ENCODE data around the gene HLA-DOB.
A peak's percentile ranks its signal among the peaks of the same experiment; 100 is the strongest.

The HLA-DOB gene

DNA sequence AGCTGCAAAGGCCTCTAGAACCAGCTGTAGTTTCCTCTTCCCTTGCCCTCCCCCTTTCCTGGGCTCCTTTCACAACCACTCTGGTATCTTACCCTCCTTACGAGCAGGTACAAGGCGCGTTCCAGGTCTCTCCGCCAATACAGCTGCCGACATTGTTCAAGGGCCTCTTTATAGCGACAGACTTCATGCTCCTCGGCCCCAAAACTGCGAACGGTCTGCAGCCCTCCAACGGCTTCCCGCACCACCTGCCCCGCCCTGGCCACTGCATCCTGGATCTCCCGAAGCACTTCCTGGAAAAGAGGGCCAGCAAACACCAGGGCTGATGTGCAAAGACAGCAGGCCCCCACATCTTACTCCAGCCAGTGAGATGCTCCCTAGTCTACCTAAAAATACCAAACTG is 15.7 kb upstream of the HLA-DOB start:
- DNase-seq (ENCODE audit: low spot score) = no peak
- ChIA-PET CTCF (no interaction called here), POLR2A (ENCODE audit: low non-redundant PET) (no interaction called here)
- TF ChIP-seq, protein P1, sequence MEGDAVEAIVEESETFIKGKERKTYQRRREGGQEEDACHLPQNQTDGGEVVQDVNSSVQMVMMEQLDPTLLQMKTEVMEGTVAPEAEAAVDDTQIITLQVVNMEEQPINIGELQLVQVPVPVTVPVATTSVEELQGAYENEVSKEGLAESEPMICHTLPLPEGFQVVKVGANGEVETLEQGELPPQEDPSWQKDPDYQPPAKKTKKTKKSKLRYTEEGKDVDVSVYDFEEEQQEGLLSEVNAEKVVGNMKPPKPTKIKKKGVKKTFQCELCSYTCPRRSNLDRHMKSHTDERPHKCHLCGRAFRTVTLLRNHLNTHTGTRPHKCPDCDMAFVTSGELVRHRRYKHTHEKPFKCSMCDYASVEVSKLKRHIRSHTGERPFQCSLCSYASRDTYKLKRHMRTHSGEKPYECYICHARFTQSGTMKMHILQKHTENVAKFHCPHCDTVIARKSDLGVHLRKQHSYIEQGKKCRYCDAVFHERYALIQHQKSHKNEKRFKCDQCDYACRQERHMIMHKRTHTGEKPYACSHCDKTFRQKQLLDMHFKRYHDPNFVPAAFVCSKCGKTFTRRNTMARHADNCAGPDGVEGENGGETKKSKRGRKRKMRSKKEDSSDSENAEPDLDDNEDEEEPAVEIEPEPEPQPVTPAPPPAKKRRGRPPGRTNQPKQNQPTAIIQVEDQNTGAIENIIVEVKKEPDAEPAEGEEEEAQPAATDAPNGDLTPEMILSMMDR (conservative IDR thresholded peaks at IDR 0.05; ENCODE audit: low read depth) = no peak
- no peak overlapping the region for H3K27ac ChIP-seq

DNA sequence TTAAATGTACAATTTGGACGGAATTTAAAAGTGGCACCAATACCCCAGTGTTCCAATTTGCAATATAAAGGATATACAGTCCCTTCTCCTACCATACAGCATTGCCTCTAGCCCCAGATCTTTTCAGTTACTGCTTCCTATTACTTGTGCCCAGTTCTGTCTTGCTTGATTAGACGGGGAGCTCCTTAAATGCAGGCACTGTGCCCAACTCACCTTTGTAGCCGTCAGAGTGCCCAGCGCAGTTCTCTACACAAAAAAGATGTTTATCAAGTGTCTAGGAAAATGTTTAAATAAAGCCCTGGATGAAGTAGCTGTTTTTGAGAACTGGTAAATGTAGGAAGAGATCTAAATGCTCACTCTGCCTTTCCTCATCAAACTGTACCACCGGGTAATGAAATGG is 14.1 kb upstream of the HLA-DOB start:
- ChIA-PET POLR2A (ENCODE audit: low non-redundant PET) (no interaction called here), CTCF (interaction anchor here (0.6 kb wide), 1 partner anchor 208 kb away, joined by 5 read pairs; no protein-coding TSS in a partner anchor)
- TF ChIP-seq, protein P1 (conservative IDR thresholded peaks at IDR 0.05; ENCODE audit: low read depth) = no peak
- H3K27ac ChIP-seq = no peak overlapping the region
- DNase-seq (ENCODE audit: low spot score) = no peak

DNA sequence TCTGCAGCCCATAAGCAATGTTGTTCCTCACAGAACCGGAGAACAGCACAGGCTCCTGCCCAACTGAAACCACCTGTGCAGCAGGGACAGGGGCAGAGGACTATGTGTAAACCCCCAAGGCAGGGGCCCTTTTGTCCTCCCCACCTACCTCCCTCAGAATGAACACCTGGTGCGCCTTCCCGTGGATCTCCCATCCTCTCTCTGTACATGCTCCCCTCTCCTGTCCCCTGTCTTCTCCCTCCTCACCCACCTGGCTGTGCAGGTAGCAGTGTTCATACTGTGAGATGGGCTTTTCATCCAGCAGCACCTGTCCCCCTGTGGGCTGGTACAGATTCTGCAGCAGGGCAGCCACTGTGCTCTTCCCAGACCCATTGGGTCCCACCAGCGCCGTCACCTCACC is 13.2 kb upstream of the HLA-DOB start:
- ChIA-PET POLR2A (ENCODE audit: low non-redundant PET) (no interaction called here), CTCF (no interaction called here)
- TF ChIP-seq, protein P1 (conservative IDR thresholded peaks at IDR 0.05; ENCODE audit: low read depth) = no peak
- DNase-seq (ENCODE audit: low spot score) = no peak
- no peak overlapping the region for H3K27ac ChIP-seq

DNA sequence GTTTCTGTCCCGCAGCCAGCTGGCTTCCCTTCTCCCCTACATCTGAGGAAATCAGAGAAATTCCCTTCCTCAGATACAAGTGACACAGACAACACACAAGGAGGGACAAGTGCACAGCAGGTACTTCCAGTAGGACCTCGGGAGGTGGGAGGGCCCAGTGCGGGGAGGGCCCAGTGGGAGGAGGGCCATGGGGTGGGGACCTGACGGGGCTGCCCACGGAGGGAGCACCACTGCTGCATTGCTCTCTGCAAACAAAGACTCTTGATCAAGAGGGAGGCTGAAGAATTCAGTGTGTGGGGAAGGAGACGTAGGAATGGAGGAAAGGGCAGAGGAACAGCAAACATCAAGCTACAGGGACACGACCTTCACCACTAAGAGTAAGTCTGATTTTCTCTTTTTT is 12.7 kb upstream of the HLA-DOB start:
- no peak overlapping the region; the same call in 1 of the 2 replicates for H3K27ac ChIP-seq
- ChIA-PET CTCF (no interaction called here), POLR2A (ENCODE audit: low non-redundant PET) (no interaction called here)
- TF ChIP-seq, protein P1 (conservative IDR thresholded peaks at IDR 0.05; ENCODE audit: low read depth) = no peak
- no peak for DNase-seq (ENCODE audit: low spot score)

DNA sequence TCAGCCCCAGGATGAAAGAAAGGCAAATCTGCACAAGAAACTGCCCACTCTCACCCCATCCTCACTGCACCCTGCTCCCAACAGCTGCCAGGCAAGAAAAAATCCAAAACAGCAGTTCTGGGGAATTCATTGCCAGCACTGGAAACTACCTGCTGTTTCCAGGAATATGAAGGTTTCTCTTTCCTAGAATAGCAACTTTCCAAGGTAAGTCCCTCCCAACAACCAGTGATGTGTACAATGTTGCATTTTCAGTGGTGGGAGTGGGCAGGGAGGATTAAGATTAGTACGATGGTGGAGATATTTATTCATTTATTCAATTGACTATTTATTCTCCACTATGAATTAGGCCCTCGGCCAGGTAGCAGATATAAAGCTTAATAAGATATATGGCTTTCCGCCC is 10.2 kb upstream of the HLA-DOB start:
- ChIA-PET POLR2A (ENCODE audit: low non-redundant PET) (no interaction called here), CTCF (interaction anchor here (0.6 to 2.6 kb wide), 3 partner anchors 29 to 1635 kb away, joined by 3 to 14 read pairs (median 3); no protein-coding TSS in a partner anchor)
- no peak overlapping the region for H3K27ac ChIP-seq
- no peak for DNase-seq (ENCODE audit: low spot score)
- TF ChIP-seq, protein P1 (conservative IDR thresholded peaks at IDR 0.05; ENCODE audit: low read depth) = no peak

DNA sequence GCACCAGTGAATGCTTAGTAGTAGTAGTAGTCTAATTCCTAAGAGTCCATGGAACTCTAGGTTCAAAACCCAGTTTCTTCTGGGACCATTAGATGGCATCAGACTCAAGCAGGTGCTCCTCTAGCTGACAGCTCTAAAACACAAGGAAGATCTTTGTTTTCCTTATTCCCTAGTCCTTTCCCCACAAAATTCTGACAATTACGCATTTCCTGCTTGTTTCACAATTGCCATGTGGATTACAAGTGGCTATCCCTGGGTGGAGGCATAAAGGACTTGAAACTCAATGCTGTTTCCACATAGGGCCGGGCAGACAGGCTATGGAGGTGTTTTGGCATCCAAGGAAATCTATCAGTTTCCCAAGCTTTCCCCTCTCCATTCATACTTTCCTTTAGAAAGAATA is 9.2 kb upstream of the HLA-DOB start:
- TF ChIP-seq, protein P1 (conservative IDR thresholded peaks at IDR 0.05; ENCODE audit: low read depth) = peak; percentile 38; the same call in 1 of the 2 replicates
- no peak overlapping the region for H3K27ac ChIP-seq
- ChIA-PET CTCF (interaction anchor here (0.6 to 2.6 kb wide), 5 partner anchors 12 to 42 kb away, joined by 3 to 14 read pairs (median 4); partner anchors contain the start of gene PSMB8), POLR2A (ENCODE audit: low non-redundant PET) (interaction anchor here (0.8 kb wide), 1 partner anchor 28 kb away, joined by 3 read pairs; the partner anchor contains the start of genes PSMB9 and TAP1)
- DNase-seq (ENCODE audit: low spot score) = no peak
